A549 treated with AZD9567 at 1 μM for 4 hours (cell line): Measurements from ENCODE around the gene LVRN. TPM values are rescaled to one million over a fixed set of nuclear protein-coding genes. Genes with fewer than 3 reads are reported as not detected.

Experiments
- total RNA-seq: library from RNA; stranded (reverse); fragments of 200-300 nt; extraction: Qiagen RNA extraction; gene quantifications from 5 replicates; pipeline ENCODE4 v1.2.3, GENCODE V29; 2022; ENCODE audit not compliant: insufficient read depth

LVRN gene, protein sequence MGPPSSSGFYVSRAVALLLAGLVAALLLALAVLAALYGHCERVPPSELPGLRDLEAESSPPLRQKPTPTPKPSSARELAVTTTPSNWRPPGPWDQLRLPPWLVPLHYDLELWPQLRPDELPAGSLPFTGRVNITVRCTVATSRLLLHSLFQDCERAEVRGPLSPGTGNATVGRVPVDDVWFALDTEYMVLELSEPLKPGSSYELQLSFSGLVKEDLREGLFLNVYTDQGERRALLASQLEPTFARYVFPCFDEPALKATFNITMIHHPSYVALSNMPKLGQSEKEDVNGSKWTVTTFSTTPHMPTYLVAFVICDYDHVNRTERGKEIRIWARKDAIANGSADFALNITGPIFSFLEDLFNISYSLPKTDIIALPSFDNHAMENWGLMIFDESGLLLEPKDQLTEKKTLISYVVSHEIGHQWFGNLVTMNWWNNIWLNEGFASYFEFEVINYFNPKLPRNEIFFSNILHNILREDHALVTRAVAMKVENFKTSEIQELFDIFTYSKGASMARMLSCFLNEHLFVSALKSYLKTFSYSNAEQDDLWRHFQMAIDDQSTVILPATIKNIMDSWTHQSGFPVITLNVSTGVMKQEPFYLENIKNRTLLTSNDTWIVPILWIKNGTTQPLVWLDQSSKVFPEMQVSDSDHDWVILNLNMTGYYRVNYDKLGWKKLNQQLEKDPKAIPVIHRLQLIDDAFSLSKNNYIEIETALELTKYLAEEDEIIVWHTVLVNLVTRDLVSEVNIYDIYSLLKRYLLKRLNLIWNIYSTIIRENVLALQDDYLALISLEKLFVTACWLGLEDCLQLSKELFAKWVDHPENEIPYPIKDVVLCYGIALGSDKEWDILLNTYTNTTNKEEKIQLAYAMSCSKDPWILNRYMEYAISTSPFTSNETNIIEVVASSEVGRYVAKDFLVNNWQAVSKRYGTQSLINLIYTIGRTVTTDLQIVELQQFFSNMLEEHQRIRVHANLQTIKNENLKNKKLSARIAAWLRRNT
- total RNA-seq, result 0.06 to 0.09 TPM (median 0.08 TPM) in 4 of 5 replicates, not detected in the other

DNA sequence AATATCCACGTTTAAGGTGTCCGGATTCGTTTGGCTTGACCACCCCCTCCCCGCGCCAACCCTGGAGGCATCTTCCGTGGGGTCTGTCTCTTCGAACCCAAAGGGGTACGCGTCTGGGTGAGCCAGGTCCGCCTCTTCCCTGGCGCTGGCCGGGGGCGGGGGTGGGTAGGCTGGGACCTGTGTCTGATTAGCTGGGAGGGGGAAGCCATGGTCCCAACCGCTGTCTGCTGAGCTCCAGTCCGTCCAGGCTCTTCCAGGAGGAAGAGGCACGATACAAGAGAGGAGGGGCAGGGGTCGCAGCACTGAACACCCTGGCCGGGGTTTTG is at the start of gene LVRN:
LVRN (plus strand) TSS at position 237 of the 326 bp plus-strand sequence. CDS start 143 bp downstream, outside the sequence.

DNA sequence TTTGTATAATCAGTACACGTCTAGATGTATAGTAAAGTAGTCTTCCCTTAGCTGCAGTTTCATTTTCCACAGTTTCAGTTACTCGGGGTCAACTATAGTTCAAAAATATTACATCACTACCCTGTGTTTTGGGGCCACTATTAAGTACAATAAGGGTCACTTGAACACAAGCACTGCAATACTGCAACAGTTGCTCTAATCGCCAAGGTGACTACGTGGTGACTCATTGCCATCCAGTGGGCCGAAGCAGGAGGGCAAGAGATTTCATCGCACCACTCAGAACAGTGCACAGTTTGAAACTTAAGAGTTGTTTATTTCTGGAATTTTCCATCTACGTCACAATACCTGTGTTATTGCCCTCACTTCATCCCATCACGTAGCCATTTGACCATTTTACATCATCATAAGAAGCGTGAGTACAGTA is 69.8 kb downstream of the LVRN start, which contains the start of gene ARL14EPL:
ARL14EPL (plus strand) TSS at position 379 of the 424 bp plus-strand sequence. CDS start 18,994 bp downstream, outside the sequence.

Other genes with a start within 250 kb of the LVRN start
- not detected in 5 replicates for gene CDO1, start 145.8 kb upstream of the LVRN start, total RNA-seq
- gene ATG12, start 120.9 kb upstream of the LVRN start, total RNA-seq, result 50.6 to 56.0 TPM (median 51.7 TPM) in 5 replicates
- gene AP3S1, start 120.5 kb upstream of the LVRN start, total RNA-seq, result 50.3 to 83.3 TPM (median 71.4 TPM) in 5 replicates
- 0.13 to 0.23 TPM (median 0.23 TPM) in 4 of 5 replicates, not detected in the other for gene ARL14EPL, start 70.0 kb downstream of the LVRN start, total RNA-seq
- 36.7 to 43.8 TPM (median 38.4 TPM) in 5 replicates for gene COMMD10, start 122.5 kb downstream of the LVRN start, total RNA-seq